Mesodermal cell (in vitro differentiated cells): ENCODE data around the gene PIK3R5.

Experiments used
- H3K27ac ChIP-seq: 2 replicates; pipeline ENCODE4 v1.7.0; 2013; ENCODE audit warnings: mild to moderate bottlenecking, low read depth, low read length, moderate library complexity; ENCODE audit not compliant: severe bottlenecking
- H3K36me3 ChIP-seq: 2 replicates; pipeline ENCODE4 v1.7.1; 2013; ENCODE audit warnings: mild to moderate bottlenecking, low read length, moderate library complexity; ENCODE audit not compliant: control insufficient read depth, insufficient read depth
- H3K4me1 ChIP-seq: one replicate; pipeline ENCODE4 v1.7.1; 2013; ENCODE audit warnings: mild to moderate bottlenecking, low read length; ENCODE audit not compliant: insufficient read depth, control insufficient read depth, poor library complexity, severe bottlenecking
- H3K4me3 ChIP-seq: 2 replicates; pipeline ENCODE4 v1.7.0; 2013; ENCODE audit warnings: low read length, control low read depth, mild to moderate bottlenecking; ENCODE audit not compliant: insufficient read depth, poor library complexity, severe bottlenecking; ENCODE audit errors: extremely low read depth
- H3K9me3 ChIP-seq: 2 replicates; pipeline ENCODE4 v1.7.1; 2013; ENCODE audit warnings: mild to moderate bottlenecking, low read length, moderate library complexity; ENCODE audit not compliant: control insufficient read depth
- WGBS, 2 experiments: methylation state at CpG; one replicate each; pipeline ENCODE4 v1.1.5; 2013; ENCODE audit warnings: missing lambda C conversion rate in 2 of 2; ENCODE audit not compliant: insufficient coverage in 2 of 2; 5-methylcytosine and 5-hydroxymethylcytosine counted together

Gene PIK3R5

GRCh38 chr17:8963014-8963413 lies 2.5 kb downstream of the PIK3R5 start:
- H3K4me1 ChIP-seq = no peaks in the 10 kb centered on the region
- H3K4me3 ChIP-seq = no peak overlapping the region
- 93 to 98% methylated on average over 3 of the region's 3 CpGs for WGBS, 2 experiments
- no peaks in the 10 kb centered on the region for H3K36me3 ChIP-seq
- no peak overlapping the region for H3K27ac ChIP-seq
- H3K9me3 ChIP-seq = no peaks in the 10 kb centered on the region

- no peaks in the 10 kb centered on the region for H3K36me3 ChIP-seq
- H3K27ac ChIP-seq = no peak overlapping the region
- H3K4me3 ChIP-seq = no peak overlapping the region
- no peaks in the 10 kb centered on the region for H3K9me3 ChIP-seq
- WGBS, 2 experiments = 80 to 89% methylated on average over 3 to 5 of the region's 5 CpGs
- no peaks in the 10 kb centered on the region for H3K4me1 ChIP-seq
Measured at GRCh38 chr17:8961829-8962228, 3.7 kb downstream of the PIK3R5 start.

DNA sequence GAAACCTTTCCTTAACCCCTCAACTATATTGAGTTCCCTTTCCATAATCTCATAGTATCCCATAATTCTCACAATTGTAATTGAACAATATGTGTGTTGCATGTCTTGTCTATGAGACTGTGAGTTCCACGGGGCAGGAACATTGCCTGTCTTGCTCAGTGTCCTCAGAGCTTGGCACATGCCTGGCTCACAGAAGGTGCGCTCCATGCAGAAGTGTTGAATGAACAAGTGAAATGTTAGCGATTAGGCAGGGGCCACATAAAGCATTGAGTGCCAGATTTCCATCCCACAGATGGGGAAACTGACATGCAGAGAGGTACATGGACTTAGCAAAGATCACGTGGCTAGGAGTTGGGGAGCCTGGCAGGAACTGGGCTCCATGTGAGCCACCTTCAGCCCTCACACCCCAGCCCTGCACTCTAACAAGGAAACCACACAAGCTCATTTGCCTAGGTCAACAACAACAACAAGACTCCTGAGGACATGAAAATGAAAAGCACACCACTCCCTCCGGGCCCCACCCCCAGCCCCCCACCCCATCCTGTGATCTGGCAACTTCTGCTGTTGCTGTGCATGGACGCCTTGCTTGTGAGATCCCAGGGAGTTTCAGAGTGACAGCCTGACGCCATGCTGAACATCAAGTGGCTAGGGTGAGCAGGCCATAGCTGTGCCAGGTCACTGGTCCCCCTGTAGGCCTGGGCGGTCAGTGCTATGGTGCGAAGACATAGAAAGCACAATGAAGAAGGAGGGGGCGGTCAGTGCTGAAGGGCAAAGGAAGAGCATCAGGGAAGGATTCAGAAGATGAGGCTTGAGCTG lies 5.0 kb downstream of the PIK3R5 start:
- H3K36me3 ChIP-seq = no peaks in the 10 kb centered on the region
- no peak overlapping the region for H3K4me3 ChIP-seq
- no peaks in the 10 kb centered on the region for H3K9me3 ChIP-seq
- H3K4me1 ChIP-seq = no peaks in the 10 kb centered on the region
- WGBS, 2 experiments = 80 to 81% methylated on average over 6 to 10 of the region's 10 CpGs
- no peak overlapping the region for H3K27ac ChIP-seq

- no peak overlapping the region for H3K27ac ChIP-seq
- no peaks in the 10 kb centered on the region for H3K36me3 ChIP-seq
- 88 to 95% methylated on average over 9 of the region's 9 CpGs for WGBS, 2 experiments
- no peaks in the 10 kb centered on the region for H3K4me1 ChIP-seq
- H3K4me3 ChIP-seq = no peak overlapping the region
- no peaks in the 10 kb centered on the region for H3K9me3 ChIP-seq
Measured at GRCh38 chr17:8959312-8959918, 6.1 kb downstream of the PIK3R5 start.

GRCh38 chr17:8957721-8958120 lies 7.8 kb downstream of the PIK3R5 start:
- Histone ChIP-seq H3K4me3 (no peak overlapping the region), H3K4me1 (no peaks in the 10 kb centered on the region), H3K36me3 (no peaks in the 10 kb centered on the region), H3K27ac (no peak overlapping the region), H3K9me3 (no peaks in the 10 kb centered on the region)
- WGBS, 2 experiments = 88 to 95% methylated on average over 7 to 8 of the region's 8 CpGs

GRCh38 chr17:8956465-8956902 lies 9.0 kb downstream of the PIK3R5 start:
- Histone ChIP-seq H3K4me1 (no peaks in the 10 kb centered on the region), H3K9me3 (peaks cover 7% of the 10 kb centered on the region), H3K27ac (no peak overlapping the region), H3K4me3 (no peak overlapping the region), H3K36me3 (no peaks in the 10 kb centered on the region)
- WGBS, 2 experiments = 61 to 67% methylated on average over 3 to 5 of the region's 5 CpGs

DNA sequence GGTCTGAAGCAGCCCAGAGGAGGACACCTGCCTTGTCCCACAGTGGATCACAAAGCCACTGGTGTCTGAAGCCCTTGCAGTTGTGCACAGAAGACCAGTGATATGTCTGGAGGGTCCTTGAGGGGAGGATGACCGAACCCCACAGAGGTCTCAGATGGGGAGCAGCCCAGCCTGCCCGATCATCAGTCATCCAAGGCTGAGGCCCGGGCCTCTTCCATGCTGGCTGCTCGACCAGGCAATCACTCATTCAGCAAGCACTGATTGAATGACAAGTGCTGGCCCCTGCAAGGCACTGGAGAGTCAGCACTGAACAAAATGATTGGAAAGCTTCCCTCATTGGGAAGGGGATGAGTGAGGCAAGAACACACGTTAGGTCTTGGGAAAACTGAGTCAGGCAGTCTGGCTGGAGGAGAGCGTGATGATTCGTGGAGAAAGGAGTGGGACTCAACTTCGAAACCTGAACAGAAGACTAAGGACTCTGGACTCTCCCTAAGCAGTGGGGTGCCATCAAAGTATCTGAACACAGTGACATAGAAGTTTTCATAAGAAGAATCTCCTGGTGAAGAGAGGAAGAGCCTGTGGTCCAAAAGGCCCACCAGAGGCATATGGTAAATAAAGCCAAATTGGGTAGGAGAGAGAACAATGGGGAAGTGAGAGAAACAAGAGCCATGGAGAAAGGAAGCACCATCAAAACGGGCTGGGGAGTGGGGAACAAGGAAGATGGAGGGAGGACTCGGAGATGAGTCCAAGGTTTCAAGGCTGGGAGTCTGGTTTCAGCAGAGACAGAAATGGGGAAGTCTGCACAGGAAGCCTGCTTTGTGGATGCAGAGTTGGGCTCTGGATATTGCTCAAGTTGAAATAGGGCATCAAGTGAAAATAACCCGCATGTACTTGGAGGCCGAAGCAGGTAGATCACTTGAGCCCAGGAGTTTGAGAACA lies 10.2 kb downstream of the PIK3R5 start:
- Histone ChIP-seq H3K9me3 (peaks cover 7% of the 10 kb centered on the region), H3K4me1 (no peaks in the 10 kb centered on the region), H3K27ac (no peak overlapping the region), H3K4me3 (no peak overlapping the region), H3K36me3 (no peaks in the 10 kb centered on the region)
- 91 to 95% methylated on average over 9 to 11 of the region's 12 CpGs for WGBS, 2 experiments

DNA sequence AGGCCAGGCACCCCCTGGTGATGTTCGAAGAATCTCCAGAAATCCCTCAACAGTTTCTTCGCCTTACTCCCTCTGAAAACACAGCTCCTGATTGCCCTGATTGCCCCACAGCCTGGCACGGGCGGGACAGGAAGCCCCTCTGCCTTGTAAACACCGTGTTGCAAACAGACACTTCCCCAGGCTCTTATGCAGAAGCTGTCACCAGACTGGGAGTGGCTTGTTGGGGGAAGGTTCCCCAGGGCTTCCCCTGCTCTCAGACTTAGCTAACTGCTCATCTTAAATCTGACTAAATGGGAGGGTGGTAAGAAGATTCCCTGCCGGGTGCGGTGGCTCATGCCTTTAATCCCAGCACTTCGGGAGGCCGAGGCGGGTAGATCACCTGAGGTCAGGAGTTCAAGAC lies 11.2 kb downstream of the PIK3R5 start:
- H3K27ac ChIP-seq = no peak overlapping the region
- peaks cover 7% of the 10 kb centered on the region for H3K9me3 ChIP-seq
- H3K4me3 ChIP-seq = no peak overlapping the region
- no peaks in the 10 kb centered on the region for H3K36me3 ChIP-seq
- no peaks in the 10 kb centered on the region for H3K4me1 ChIP-seq
- 39 to 67% methylated on average over 6 to 9 of the region's 10 CpGs for WGBS, 2 experiments

DNA sequence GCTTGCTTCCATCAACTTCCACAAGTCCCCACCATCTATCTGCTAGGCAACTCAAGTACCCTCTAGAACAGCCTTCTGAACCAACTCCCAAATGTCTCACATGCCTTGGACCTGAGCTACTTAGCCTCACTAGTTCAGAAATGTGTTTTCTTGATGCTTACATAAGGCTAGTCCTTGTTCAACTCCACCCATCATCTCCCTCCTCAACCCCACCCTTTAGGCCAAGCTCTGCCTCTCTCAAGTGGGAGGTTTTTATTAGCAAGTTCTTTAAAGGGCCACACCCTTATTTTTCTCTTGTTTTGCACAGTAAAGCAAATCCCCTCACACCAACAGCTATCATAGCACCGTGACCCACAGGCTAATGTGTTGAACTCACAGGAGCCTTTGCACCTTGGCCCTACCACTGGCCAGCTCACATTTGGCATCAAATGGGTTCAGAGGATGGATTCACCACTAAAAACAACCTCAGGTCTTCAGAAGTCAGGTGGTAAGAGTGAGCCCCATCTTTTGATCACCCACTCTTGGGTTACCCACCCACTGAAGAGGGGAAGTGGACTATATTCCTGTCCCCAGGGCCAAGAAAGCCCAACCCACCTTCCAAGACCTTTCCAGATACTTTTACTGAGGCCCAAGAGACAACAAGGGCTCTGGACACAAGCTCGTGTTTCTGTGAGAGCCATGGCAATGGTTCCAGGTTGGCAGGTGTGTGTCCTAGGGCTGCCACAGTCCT lies 12.2 kb downstream of the PIK3R5 start:
- Histone ChIP-seq H3K36me3 (no peaks in the 10 kb centered on the region), H3K4me3 (no peak overlapping the region), H3K4me1 (no peaks in the 10 kb centered on the region), H3K9me3 (peaks cover 7% of the 10 kb centered on the region), H3K27ac (no peak overlapping the region)
- 86 to 100% methylated on average over 1 to 2 of the region's 2 CpGs for WGBS, 2 experiments

- WGBS, 2 experiments = 60% methylated on average over 1 of the region's 1 CpG; no CpG with 5 or more reads in 1 of the 2 experiments
- H3K4me1 ChIP-seq = no peaks in the 10 kb centered on the region
- no peak overlapping the region for H3K4me3 ChIP-seq
- peaks cover 7% of the 10 kb centered on the region for H3K9me3 ChIP-seq
- no peak overlapping the region for H3K27ac ChIP-seq
- no peaks in the 10 kb centered on the region for H3K36me3 ChIP-seq
Measured at GRCh38 chr17:8952191-8952590, 13.3 kb downstream of the PIK3R5 start.
